Activated naive CD4-positive, alpha-beta T cell treated with anti-CD3 and anti-CD28 coated beads, Interleukin-2, amount 50 U/mL, for 72 hours (primary cell): ENCODE data around the gene NTHL1. TPM values are rescaled to one million over a fixed set of nuclear protein-coding genes. Genes with fewer than 3 reads are reported as not detected.
"Not testable (repeated sequence)": the region's sequence is repeated elsewhere in the genome, so short reads cannot be mapped to it uniquely, and the experiment has no call there.

ENCODE experiments used
- ATAC-seq, 2 donors: fragments of 150-1000 bp; cut with Tn5 transposase; 2 replicates each; pipeline ENCODE4 v1.10.0; 2021; ENCODE audit warnings: mild to moderate bottlenecking in 2 of 2, moderate library complexity in 2 of 2
- DNase-seq, 2 donors: peaks; one replicate each; pipeline ENCODE4 v3.0.0; 2021 to 2022; ENCODE audit warnings: low spot score in 2 of 2
- H3K27ac Mint-ChIP-seq, 2 donors: one replicate each; pipeline ENCODE4 v1.8.0; 2022; ENCODE audit warnings: mild to moderate bottlenecking in 2 of 2, mixed read lengths in 2 of 2
- H3K36me3 Mint-ChIP-seq, 2 donors: one replicate each; pipeline ENCODE4 v1.8.0; 2022; ENCODE audit warnings: mixed read lengths in 2 of 2
- H3K9me3 Mint-ChIP-seq, 2 donors: one replicate each; pipeline ENCODE4 v1.8.0; 2022; ENCODE audit warnings: mixed read lengths in 2 of 2
- total RNA-seq, 2 donors: library from RNA; stranded (reverse); gene quantifications; one replicate each; pipeline ENCODE4 v1.2.3, GENCODE V29; 2022

The NTHL1 gene
- total RNA-seq, 2 donors from 2014 or later, result 21.6 to 25.3 TPM

GRCh38 chr16:2013527-2013926, 34.1 kb downstream of the NTHL1 start:
- H3K9me3 Mint-ChIP-seq, result no peaks in the 10 kb centered on the region
- no peak overlapping the region for H3K27ac Mint-ChIP-seq
- ATAC-seq (no peak), DNase-seq (no peak)
- H3K36me3 Mint-ChIP-seq, result peaks cover 11 to 12% of the 10 kb centered on the region in 2 donors

GRCh38 chr16:2011726-2012125, 35.9 kb downstream of the NTHL1 start:
- H3K36me3 Mint-ChIP-seq, result peaks cover 22 to 24% of the 10 kb centered on the region in 2 donors
- not testable (repeated sequence) for H3K27ac Mint-ChIP-seq, DNase-seq, ATAC-seq, H3K9me3 Mint-ChIP-seq

DNA sequence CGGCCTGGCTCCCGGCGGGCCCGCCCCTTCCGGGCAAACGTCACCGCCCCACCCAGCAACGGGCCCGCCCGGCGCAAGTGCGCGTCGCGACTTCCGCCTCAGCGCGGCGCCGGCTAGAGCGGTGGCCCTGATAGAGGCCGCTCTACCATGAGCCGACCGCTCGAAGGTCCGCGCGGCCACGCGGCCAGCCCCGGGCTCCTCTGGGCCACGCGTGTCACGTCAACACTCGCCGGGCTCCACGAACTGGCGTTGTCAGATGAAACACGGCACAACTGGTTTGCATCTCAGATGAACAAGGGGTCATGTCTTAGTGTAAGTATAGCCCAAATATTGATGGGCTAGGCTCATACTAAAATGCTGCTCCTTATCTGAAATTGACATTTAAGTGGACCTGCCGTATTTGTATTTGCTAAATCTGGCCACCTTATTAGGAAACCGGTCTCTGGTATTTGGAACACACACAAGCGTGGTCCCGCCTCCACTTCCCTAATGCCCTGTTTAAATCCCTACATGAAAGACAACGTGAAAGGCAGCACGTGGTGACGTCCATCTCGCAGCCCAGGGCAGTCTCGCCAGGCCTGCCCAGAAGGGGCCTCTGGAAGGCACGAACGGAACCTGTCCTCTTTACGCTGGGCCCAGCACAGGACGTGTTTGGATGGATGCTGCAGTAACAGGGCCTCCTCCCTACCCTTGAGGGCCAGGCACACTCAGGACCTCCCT, 37.7 kb downstream of the NTHL1 start, which contains the start of gene ZNF598:
TSS of gene ZNF598 (minus strand) at position 31 of the 720 bp plus-strand sequence.
- ATAC-seq, result peak; percentile 95 to 96
- Mint-ChIP-seq H3K9me3 (no peaks in the 10 kb centered on the region), H3K36me3 (peaks cover 22 to 24% of the 10 kb centered on the region in 2 donors), H3K27ac (peak within 1 kb of the TSS; percentile 92 to 97)
- DNase-seq, result peak; percentile 79 to 82

GRCh38 chr16:2009164-2009711, 38.4 kb downstream of the NTHL1 start:
- H3K27ac Mint-ChIP-seq, result peak overlapping the region; percentile 90 to 97
- peak; percentile 13 to 48 for ATAC-seq
- DNase-seq, result no peak
- no peaks in the 10 kb centered on the region for H3K9me3 Mint-ChIP-seq
- peaks cover 22 to 24% of the 10 kb centered on the region in 2 donors for H3K36me3 Mint-ChIP-seq

- H3K27ac Mint-ChIP-seq, result peak overlapping the region; percentile 90 to 97
- peak in 1 of 2 donors; percentile 47 for ATAC-seq
- H3K36me3 Mint-ChIP-seq, result peaks cover 22 to 24% of the 10 kb centered on the region in 2 donors
- no peaks in the 10 kb centered on the region for H3K9me3 Mint-ChIP-seq
- no peak for DNase-seq
Measured at GRCh38 chr16:2008631-2009163, 38.9 kb downstream of the NTHL1 start.

DNA sequence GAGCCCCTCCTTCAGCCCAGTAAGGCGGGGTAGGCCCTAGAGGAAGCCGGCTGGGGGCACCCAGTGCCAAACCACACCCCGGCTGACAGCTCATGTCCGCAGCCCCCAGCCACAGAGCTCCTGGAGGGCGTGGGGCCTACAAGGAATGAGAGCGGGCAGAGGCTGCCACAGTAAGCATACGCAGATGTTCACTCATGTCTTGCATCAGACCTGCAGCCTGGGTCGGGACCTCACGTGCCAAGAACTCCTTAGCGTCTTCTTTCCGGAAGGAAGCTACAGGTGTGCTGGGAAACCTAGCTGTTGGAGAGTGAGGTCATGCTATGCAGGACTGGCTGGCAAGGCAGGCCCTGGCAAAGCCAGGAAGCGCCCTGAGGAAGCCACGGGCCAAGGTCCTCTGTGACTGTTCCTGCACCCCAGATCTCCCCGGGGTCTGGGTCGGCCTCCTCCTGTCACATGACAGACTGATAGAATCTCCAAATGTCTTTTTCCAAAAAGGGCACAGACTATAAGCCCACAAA, 39.6 kb downstream of the NTHL1 start:
- Mint-ChIP-seq H3K27ac (peak overlapping the region; percentile 90 to 97), H3K9me3 (no peaks in the 10 kb centered on the region), H3K36me3 (peaks cover 22 to 24% of the 10 kb centered on the region in 2 donors)
- ATAC-seq (peak in 1 of 2 donors; percentile 13), DNase-seq (no peak)

- H3K27ac Mint-ChIP-seq, result peak overlapping the region; percentile 89 to 90
- H3K9me3 Mint-ChIP-seq, result no peaks in the 10 kb centered on the region
- ATAC-seq (no peak), DNase-seq (no peak)
- H3K36me3 Mint-ChIP-seq, result peaks cover 22 to 24% of the 10 kb centered on the region in 2 donors
Measured at GRCh38 chr16:2007081-2007836, 40.4 kb downstream of the NTHL1 start.

GRCh38 chr16:2006317-2006716, 41.3 kb downstream of the NTHL1 start:
- H3K36me3 Mint-ChIP-seq, result peaks cover 22 to 24% of the 10 kb centered on the region in 2 donors
- no peaks in the 10 kb centered on the region for H3K9me3 Mint-ChIP-seq
- ATAC-seq (no peak), DNase-seq (no peak)
- no peak overlapping the region for H3K27ac Mint-ChIP-seq

DNA sequence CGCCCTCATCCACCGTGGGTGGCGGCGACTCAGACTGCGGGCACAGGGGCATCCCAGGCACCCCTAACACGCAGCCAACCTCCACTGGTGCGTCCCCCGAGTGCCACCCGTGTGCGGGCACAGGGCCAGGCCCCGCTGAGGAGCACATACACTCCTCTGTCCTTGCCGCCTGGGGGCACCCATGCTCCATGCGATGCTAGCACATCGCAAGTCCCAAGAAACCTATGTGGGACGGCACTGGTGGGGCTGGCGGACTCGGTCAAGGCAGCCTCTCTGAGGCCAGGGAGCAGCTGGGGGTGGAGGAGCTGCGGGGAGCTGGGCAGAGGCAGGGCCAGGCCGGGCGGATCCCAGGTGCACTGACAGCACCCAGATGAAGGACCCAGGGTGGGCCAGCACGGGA, 42.0 kb downstream of the NTHL1 start:
- no peak for DNase-seq
- Mint-ChIP-seq H3K36me3 (peaks cover 22 to 24% of the 10 kb centered on the region in 2 donors), H3K27ac (peak overlapping the region; percentile 29 to 56), H3K9me3 (no peaks in the 10 kb centered on the region)
- no peak for ATAC-seq

- H3K27ac Mint-ChIP-seq, result peak overlapping the region in 1 of 2 donors; percentile 56
- H3K9me3 Mint-ChIP-seq, result no peaks in the 10 kb centered on the region
- ATAC-seq, result no peak
- DNase-seq, result no peak
- peaks cover 17 to 19% of the 10 kb centered on the region in 2 donors for H3K36me3 Mint-ChIP-seq
Measured at GRCh38 chr16:2004795-2005517, 42.7 kb downstream of the NTHL1 start.

- peak; percentile 73 to 94 for ATAC-seq
- Mint-ChIP-seq H3K27ac (peak overlapping the region in 1 of 2 donors; percentile 48), H3K9me3 (no peaks in the 10 kb centered on the region), H3K36me3 (peaks cover 17% of the 10 kb centered on the region in 2 donors)
- DNase-seq, result peak in 1 of 2 donors; percentile 98
Measured at GRCh38 chr16:2003827-2004641, 43.6 kb downstream of the NTHL1 start.

DNA sequence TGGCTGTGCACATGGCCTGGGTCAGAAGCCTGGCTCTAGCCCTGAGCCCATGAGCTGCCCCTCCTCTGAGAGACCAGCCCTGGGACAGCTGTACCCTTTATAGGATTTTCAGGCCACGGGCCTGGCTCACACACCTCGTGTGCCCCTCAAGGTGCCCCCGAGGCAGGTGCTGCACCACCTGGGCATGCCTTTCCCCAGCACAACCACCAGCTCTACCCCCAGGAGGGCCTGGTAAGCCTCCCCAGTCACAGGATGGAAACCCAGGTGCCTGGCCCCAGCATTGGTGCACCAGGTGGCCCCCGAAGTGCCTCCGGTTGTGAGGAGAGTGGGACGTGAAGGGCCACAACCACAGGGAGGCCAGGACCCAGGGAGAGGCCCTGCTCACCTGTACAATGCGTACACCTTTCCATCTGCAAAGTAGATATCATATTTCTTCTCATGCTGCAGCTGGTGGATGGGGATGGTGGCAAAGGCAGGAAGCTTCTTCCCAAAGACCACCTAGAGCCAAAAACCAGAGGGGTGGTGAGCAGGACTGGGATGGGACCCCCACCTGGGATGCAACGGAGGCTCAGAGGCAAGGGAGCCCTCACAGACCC, 44.3 kb downstream of the NTHL1 start:
- H3K9me3 Mint-ChIP-seq, result no peaks in the 10 kb centered on the region
- H3K36me3 Mint-ChIP-seq, result peaks cover 10 to 11% of the 10 kb centered on the region in 2 donors
- DNase-seq (no peak), ATAC-seq (no peak)
- no peak overlapping the region for H3K27ac Mint-ChIP-seq

GRCh38 chr16:2002406-2003230, 45.0 kb downstream of the NTHL1 start:
- DNase-seq (no peak), ATAC-seq (no peak)
- Mint-ChIP-seq H3K27ac (no peak overlapping the region), H3K9me3 (no peaks in the 10 kb centered on the region), H3K36me3 (peaks cover 3 to 8% of the 10 kb centered on the region in 2 donors)
